CD4-positive, alpha-beta T cell treated with Interleukin-15 for 1 hour (primary cell): ENCODE measurements around the gene TCEANC.
A peak's percentile ranks its signal among the peaks of the same experiment; 100 is the strongest.
"Not testable (repeated sequence)": the region's sequence is repeated elsewhere in the genome, so short reads cannot be mapped to it uniquely, and the experiment has no call there.

Source experiments
- DNase-seq: peaks from one replicate; pipeline ENCODE4 v3.0.0-alpha.2; 2020

The TCEANC gene

DNA sequence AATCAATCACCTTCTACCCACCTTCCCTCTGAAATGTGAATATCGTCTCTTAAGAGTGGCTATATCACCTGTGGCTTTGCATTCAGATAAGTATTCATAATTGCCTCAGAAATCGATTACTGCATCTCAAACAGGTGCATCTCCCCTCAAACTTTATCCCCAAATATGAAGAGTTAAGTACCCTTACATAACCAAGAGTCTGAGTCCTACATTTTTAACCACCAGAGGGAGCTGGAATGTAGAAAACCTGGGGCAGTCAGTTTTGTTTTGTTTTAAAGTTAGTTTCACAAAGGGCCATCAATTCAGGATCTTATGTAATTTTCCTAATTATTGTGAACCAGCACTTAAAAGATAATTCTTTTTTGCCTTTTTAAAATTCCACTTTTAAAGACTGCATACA lies 5.7 kb downstream of the TCEANC start:
- no peak for DNase-seq

DNA sequence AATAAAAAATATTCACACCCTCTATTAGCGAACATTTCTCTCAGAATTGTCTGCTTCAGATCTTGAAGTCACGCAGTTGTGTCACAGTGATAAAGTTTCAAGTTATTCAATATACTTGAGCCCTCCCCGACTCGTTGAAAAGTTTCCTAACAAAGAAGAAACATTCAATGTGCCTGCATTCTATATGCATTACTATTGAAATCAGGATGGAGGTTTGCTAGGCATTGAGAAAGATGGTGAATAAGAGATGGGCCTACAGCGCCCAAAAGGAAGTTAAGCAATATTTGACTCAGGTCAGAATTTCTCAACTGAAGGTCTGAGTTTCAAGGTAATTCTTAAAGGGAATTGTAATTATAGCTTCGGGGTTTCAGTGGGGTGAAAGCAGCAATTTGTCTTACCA lies 6.1 kb downstream of the TCEANC start:
- DNase-seq: no peak

DNA sequence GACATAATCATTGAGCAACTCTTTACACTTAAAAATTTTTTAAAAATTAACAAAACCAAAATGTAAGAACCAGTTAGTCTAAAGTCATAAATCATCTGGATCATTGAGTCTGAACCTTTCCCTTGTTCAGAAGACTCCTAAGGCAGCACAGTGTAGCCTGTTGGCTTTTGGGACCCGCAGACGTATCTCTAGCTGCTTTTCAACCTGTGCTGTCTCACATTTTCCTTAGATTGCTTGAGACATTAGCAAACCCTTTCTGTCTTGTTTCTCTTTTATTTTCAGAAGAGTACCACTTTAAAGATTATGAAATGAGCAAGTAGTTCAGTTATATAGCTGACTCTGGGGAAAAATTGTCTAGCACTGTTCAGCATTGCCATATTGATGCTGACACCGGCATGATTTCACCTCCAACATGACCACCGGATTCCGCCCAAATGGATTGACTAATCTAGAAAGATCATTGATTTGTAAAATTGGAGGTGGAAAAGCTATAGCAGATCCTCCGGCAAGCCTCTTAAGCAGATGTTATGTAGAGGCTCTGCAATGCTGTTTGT lies 8.9 kb downstream of the TCEANC start:
- no peak for DNase-seq

DNA sequence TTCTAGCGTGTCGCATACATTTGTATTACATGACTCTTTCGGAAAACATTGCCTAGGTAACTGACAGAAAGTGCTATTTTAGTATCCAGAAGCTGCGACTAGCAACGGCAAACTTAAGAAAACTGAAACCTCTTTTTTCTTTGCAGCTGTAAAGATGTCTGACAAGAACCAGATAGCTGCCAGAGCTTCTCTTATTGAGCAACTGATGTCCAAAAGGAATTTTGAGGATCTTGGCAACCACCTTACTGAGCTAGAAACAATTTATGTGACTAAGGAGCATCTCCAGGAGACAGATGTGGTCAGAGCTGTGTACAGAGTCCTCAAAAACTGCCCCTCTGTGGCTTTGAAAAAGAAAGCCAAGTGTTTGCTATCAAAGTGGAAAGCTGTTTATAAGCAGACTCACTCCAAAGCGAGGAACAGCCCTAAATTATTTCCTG lies 9.4 kb downstream of the TCEANC start:
- no peak for DNase-seq

DNA sequence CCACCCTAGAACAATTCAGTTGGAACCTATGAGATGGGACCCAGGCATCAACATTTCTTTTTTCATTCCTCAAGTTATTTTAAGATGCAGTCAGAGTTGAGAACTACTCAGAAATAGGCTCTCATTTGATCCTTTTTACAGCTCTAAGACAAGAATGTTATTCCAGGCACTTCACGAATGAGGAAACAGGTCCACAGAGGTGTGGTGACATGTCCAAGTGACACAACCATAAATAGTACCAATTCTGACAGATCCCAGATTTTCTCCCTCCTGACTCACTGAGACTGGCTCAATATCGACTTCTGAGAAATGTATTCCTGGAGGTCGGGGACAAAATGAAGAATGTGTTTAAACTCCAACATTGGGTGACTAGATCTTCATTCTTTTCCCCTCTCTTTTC lies 11.1 kb downstream of the TCEANC start:
- DNase-seq: no peak

DNA sequence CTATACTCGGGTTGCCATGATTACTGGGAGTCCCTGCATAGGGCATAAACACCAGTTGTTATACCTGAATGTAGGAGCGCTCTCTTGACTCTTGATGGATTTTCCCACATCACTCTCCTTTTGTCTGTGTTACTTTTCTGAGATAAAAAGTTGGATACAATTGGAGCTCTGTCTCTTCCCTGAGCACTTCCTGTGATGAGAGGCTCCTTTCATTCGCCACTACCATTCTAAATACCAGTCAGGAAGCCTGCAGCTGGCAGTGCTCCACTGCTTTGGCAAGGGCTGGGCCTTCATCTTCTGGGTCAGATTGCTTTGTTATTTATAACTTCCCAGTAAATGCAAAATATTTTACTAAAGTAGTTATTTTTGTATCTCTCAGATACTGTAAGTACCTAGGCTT lies 13.9 kb downstream of the TCEANC start:
- no peak for DNase-seq

DNA sequence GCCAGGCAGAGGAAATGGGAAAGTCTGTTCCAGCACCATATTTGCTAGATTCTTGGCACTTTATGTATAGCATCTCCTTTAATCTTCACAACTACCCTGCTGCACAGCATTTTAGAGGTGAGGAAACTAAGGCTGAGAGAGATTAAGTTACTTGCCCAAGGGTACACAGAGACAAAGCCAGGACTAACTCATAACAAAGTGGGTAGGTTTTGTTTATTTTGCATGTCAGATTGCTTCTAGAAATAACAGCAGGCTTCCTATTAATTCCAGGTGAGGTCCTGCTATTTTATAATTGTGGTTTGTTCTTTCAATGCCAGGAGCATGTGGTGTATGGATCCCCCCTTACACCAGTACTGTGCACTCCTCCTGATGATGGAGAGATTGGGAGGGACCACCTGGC lies 15.0 kb downstream of the TCEANC start:
- no peak for DNase-seq

DNA sequence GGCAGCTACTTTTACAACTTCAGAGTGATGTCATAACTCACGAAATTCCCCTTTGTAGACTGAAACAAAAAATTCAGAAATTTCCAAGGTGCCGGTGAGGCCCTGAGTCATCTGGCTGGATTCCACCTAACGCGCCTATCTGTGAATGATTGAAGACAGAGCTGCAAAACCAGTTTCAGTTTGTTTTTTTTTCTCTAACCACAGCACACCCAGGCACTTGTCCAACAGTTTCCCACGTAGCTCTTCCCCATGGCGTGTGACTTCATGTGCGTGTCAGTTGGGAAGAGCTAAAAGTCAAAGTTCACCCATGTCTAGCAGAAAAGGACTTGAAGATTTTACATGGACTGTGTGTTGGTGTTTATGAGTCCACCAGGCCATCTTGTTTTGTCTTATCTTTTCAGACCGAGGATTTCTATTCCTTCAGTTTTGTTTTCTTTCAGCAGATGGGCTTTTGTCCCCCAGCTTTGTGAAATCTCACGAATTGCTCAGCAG lies 16.4 kb downstream of the TCEANC start:
- DNase-seq: peak; percentile 49

DNA sequence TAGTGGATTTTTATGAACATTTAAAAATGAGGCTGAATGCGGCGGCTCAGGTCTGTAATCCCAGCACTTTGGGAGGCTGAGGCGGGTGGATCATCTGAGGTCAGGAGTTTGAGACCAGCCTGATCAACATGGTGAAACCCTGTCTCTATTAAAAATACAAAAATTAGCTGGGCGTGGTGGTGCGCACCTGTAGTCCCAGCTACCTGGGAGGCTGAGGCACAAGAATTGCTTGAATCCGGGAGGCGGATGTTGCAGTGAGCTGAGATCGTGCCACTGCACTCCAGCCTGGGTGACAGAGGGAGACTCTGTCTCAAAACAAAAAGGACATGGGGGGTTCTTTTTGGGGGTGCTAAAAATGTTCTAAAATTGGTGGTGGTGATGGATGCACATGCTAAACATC lies 16.8 kb downstream of the TCEANC start:
- not testable (repeated sequence) for DNase-seq

DNA sequence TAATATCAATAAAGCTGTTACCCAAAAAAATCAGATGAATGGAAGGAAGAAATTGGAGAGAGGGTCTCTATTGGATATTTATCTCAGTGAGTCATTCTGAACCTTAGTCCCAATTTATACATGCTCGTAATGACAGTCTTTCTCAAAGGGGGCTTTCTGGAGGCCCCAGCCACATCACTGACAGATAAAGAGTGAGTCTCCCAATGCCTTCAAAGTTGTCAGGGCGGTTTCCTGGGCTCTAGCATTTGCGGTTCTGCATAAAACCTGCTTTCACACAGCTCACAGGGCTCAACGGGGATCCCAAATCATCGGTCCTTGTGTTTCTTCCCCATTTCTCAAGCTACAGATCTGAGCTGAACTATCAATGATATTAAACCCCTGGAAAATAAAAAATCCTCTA lies 17.3 kb downstream of the TCEANC start:
- DNase-seq: no peak

DNA sequence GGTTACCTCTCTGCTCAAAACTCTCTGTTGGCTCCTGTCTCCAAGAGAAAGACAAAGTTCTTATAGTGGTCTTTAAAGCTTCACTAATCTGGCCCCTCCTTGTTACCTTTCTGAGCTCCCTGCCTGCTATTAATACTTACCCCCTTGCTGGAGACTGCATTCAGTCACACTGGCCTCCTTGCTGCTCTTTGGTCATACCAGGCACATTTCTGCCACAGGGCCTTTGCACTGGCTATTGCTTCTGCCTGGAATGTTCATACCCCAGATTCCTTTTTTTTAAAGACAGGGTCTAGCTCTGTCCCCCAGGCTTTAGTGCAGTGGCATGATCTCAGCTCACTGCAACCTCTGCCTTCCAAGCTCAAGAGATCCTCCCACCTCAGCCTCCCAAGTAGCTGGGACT lies 20.1 kb downstream of the TCEANC start:
- DNase-seq: no peak

DNA sequence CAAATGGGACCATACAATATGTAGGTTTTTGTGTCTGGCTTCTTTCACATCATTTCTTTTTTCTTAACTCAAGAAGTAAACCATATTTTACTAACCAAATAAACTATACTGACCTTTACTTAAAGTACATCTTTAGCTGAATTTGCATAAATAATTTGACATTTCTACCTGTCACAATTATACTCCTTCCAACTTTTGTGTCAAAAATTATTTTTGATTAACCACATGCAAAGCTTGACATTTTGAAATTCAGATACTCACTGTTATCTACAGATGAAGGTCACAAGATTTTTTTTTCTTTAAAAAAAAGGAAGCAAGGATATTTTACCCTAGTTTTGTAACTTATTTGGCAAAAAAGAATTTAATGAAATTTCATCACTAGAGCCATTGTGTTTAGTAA lies 23.9 kb downstream of the TCEANC start:
- DNase-seq: no peak

DNA sequence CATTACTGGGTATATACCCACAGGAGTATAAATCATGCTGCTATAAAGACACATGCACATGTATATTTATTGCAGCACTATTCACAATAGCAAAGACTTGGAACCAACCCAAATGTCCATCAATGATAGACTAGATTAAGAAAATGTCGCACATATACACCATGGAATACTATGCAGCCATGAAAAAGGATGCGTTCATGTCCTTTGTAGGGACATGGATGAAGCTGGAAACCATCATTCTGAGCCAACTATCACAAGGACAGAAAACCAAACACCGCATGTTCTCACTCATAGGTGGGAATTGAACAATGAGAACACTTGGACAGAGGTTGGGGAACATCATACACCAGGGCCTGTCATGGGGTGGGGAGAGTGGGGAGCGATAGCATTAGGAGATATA lies 26.8 kb downstream of the TCEANC start:
- not testable (repeated sequence) for DNase-seq

DNA sequence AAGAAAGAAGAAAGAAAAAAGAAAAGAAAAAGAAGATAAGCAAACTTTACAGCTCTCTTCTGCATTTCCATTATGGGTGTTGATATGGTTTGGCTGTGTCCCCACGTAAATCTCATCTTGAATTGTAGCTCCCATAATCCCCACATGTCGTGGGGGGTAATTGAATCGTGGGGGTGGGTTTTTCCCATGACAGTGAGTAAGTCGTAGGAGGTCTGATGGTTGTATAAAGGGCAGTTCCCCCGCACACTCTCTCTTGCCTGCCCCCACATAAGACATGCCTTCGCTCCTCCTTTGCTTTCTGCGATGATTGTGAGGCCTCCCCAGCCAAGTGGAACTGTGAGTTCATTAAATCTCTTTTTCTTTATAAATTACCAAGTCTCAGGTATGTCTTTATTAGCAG lies 28.7 kb downstream of the TCEANC start:
- DNase-seq: no peak

DNA sequence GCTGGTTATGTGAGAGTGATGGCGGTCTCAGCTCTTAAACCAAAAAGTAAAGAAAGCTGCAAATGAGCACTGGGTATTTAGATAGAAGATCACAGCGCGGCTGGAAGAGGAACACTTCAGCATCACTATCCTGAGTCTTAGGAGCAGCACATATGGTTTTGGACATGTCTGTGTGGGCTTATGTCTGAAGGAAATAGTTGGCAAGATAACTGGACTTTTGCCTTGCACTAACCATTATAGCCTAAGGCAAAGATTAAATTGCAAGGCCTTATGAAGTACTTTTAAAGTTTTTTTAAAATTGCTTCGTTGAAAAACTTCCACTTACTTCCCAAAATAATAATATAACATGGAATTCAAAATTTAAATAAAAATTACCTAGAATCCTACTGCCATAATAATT lies 31.4 kb downstream of the TCEANC start:
- DNase-seq: no peak

DNA sequence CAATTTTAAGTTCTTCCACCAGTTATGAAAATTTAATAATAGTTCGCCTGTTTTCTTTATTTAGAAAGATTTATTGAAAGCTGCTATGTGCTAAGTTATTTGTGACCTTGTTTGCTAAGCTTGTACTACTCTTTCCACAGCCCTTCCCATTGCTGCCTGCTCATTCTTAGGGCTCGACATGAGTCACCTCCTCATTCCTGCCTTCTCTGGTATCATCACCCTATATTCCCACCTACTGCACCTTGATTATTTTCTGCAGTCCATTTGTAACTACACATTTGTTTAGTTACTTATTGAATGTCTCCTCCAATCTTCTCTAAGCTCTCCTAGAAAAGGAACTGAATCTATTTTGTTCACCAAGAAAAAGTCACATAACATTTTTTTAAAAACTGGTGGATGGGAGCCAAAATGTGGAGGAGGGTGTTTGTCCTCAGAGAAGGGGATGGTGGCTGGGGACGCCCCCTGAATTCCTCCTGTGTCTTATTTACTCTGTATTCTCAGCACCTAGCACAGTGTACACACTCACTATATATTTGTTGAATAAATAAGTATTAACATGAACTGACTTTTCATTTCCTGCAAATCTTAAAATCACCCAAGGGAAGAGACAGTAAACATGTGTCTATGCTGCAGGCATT lies 32.3 kb downstream of the TCEANC start:
- no peak for DNase-seq

DNA sequence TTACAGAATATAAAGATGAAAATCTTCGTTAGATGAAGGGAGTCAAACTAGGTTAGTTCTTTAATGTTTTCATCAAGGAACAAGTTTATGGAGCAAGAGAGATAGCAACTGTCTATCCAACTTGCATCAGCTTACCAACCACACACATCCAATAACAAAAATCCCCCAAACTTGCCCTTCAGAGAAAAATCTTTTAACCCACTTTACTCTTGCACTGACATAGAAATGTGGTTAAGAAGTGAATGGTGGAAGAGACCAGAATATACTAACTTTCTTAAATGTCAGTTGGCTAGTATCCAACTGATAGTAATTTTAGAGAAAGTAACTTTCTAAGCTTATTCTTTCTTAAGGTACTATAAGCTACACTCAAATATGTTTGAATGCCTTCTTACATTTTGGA lies 34.3 kb downstream of the TCEANC start:
- DNase-seq: no peak

DNA sequence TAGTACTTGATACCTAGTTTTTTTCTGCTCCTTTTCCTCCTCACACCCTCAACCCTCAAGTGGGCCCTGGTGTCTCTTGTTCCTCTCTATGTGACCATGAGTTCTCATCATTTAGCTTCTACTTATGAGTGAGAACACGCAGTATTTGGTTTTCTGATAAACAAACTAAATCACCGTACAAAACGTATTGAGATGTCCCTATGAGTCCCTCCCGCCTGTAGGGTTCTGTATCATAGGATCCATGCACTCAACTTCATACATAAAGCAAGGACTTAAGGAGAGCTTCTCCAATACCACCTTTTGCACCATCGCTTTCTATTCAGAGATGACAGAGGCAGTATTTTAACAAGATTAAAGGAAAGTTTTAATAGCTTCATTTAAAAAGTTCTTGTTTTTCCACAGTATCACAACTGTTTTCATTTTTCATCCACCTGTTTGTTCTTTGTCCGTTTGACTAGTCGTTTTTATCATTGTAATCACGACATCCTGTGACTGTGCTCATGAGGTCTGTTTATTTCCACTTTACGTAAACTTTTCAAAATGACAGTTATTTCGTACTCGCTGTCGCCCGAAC lies 35.5 kb downstream of the TCEANC start:
- DNase-seq: no peak

DNA sequence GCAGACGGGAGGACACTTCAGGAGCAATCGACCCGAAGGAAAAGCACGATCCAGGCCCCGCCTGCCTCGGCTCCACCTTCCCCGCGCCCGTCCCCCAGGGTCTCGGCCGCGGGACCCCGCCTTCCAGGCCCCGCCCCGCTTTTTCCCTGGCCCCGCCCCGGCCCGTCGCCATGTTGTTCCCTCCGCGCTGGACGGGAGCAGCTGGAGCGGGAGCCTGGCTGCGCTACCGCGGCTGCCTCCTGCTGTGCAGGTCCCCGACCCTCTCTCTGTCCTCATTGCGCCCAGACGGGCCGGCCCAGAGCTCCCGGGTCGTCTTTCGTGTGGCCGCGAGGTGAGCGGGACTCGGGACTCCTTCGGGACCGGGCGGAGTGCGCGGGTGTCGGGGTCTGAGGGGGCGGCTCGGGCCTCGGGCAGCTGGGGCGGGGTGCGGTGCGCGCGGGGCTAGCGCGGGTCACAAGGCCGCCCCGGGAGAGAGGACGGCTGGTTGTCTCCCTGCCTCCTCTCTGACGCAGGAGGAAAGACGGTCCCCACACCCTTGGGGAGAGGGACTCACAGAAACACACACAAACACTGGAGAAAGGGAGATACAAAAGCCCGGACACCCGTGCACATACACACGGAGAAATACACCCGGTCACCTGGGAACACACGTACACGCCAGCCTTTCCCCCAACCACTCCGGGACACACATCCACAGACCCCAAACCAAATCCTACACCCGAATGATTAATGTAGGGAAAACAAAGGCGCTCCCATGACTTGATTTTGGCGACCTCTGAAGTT lies 36.2 kb downstream of the TCEANC start, which contains the start of gene RAB9A:
TSS of gene RAB9A (plus strand) at position 171 of the 783 bp plus-strand sequence. CDS start 19,619 bp downstream, outside the sequence.
- DNase-seq: peak; percentile 77

DNA sequence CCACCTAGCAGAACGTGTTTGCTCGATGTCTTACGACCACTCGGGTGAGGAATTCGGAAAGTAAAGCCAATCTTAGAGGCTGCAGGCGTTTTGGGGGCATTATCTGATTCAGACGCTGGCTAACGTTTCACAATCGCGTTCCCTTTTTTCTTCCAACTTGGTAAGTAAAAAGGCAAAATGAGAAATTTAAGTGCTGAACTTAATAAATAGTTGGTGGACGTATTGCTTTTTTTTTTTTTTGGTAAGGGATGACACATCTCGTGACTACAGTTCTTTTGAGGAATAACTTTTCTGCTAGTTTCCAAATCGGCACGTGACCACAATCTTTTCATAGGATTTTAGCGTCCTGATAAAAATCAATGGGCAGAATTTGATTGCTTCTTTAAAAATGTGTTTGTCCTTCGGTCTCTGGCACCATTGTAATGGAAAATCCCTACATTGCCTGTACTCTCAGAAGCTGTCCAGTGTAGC lies 36.8 kb downstream of the TCEANC start:
- DNase-seq: no peak

DNA sequence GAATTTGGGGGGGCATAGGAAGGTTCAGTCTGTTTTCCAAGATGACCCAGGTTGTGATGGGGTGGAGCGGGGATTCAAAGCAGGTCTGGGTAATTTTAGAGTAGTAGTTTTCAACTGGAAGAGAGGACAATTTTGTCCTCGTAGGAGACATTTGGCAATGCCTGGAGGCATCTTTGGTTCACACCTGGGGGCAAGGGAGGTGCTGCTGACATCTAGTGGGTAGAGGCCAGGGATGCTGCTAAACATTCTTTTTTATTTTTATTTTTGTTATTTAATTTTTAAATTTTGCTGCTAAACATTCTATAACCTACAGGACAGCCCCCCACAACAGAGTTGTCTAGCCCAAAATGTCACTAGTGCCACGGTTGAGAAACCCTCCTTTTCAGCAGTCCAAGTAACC lies 37.9 kb downstream of the TCEANC start:
- DNase-seq: no peak

DNA sequence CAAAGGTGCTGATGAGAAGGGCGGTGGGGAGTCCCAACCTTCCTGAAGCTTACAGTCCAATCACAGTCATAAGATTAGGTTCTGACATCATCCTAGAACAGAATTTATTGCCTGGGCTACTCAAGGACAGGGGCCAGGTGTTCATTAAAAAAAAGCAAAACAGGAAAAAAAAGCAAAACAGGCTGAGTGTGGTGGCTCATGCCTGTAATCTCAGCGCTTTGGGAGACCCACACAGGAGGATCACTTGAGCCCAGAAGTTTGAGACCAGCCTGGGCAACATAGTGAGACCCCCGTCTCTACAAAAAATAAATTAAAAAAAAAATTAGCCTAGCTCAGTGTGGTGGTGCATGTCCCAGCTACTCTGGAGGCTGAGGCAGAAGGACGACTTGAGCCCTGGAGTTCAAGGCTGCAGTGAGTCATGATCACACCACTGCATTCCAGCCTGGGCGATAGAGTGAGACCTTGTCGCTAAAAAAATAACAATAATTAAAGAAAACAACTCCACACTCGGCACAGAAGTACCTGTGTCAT lies 39.0 kb downstream of the TCEANC start:
- DNase-seq: no peak

DNA sequence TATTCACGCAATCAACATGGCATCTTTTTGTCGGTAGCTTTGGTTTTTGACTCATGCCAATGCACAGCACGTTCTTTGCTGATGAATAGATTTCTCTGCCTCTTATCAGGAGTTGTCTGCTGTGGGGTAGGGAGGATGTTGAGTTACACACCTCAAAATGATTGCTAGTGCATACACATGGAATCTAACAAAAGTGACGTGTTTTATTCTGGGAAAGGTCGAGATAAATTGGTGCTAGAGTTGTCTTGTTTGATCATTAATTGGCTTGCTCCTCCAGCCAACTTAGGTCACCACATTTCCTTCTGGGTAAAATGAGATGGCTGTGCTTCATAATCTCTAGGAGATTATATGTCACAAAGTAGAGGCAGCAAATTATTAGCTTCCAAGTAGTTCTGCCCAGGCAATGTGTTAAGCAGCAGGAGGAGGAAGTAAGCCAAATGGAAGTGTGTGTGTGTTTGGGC lies 39.9 kb downstream of the TCEANC start:
- no peak for DNase-seq
